Calu3 (cell line): Measurements from ENCODE around the gene RFX6. TPM values are rescaled to one million over a fixed set of nuclear protein-coding genes. Genes with fewer than 3 reads are reported as not detected.

ENCODE experiments used
- BruUV-seq: library from RNA; stranded (reverse); fragments of 400-500 nt; replicated peaks from 2 replicates; lab custom pipeline; 2021; lab: Mats Ljungman, UMichigan
- CTCF ChIA-PET: fragments of 300-600 bp; sonication (Branson Sonifier 250); formaldehyde crosslinking; loops from one replicate; lab custom pipeline; 2022; ENCODE audit warnings: antibody characterized with exemption; lab: Charles Lee
- DNase-seq: peaks from one replicate; pipeline ENCODE4 v3.0.0; 2022
- H3K27ac Mint-ChIP-seq: one replicate; pipeline ENCODE4 v1.8.0; 2022; ENCODE audit warnings: mixed read lengths; ENCODE audit not compliant: unreplicated experiment
- H3K27me3 Mint-ChIP-seq: one replicate; pipeline ENCODE4 v1.8.0; 2022; ENCODE audit warnings: mixed read lengths; ENCODE audit not compliant: unreplicated experiment
- H3K36me3 Mint-ChIP-seq: one replicate; pipeline ENCODE4 v1.8.0; 2022; ENCODE audit warnings: mild to moderate bottlenecking, moderate library complexity, mixed read lengths; ENCODE audit not compliant: insufficient read depth, unreplicated experiment
- H3K4me1 Mint-ChIP-seq: one replicate; pipeline ENCODE4 v1.8.0; 2022; ENCODE audit warnings: mild to moderate bottlenecking, low read depth, mixed read lengths; ENCODE audit not compliant: unreplicated experiment
- H3K4me3 Mint-ChIP-seq: one replicate; pipeline ENCODE4 v1.8.0; 2022; ENCODE audit warnings: mild to moderate bottlenecking, low read depth, moderate library complexity, mixed read lengths; ENCODE audit not compliant: unreplicated experiment
- H3K9me3 Mint-ChIP-seq: one replicate; pipeline ENCODE4 v1.8.0; 2022; ENCODE audit warnings: low read depth, mixed read lengths; ENCODE audit not compliant: unreplicated experiment
- CTCF ChIP-seq: fragments of 200-600 bp; IDR thresholded peaks from one replicate; pipeline ENCODE4 v1.8.0; 2022; ENCODE audit warnings: antibody characterized with exemption; ENCODE audit not compliant: unreplicated experiment
- intact Hi-C: fragments of 100-400 bp; cut with micrococcal nuclease; formaldehyde crosslinking; loops from one replicate; pipeline ENCODE4 v1.10.0; 2022; ENCODE audit not compliant: unreplicated experiment
- total RNA-seq: library from RNA; stranded (reverse); gene quantifications from 2 replicates; pipeline ENCODE4 v1.2.3, GENCODE V29; 2022

RFX6 gene
- total RNA-seq, 1 experiment from 2014 or later: not detected

GRCh38 chr6:116836606-116837342, 40.3 kb upstream of the RFX6 start:
- Mint-ChIP-seq H3K4me1 (no peaks in the 10 kb centered on the region), H3K9me3 (peaks cover 2% of the 10 kb centered on the region), H3K4me3 (no peak overlapping the region), H3K36me3 (no peaks in the 10 kb centered on the region), H3K27ac (no peak overlapping the region), H3K27me3 (no peaks in the 10 kb centered on the region)
- DNase-seq: no peak
- intact Hi-C loops: no loop called here
- CTCF ChIA-PET: no interaction called here
- no peak for TF ChIP-seq CTCF
- no TSS peak for BruUV-seq

- DNase-seq: no peak
- H3K36me3 Mint-ChIP-seq: no peaks in the 10 kb centered on the region
- no peak overlapping the region for H3K4me3 Mint-ChIP-seq
- CTCF ChIA-PET: no interaction called here
- TF ChIP-seq CTCF: no peak
- no TSS peak for BruUV-seq
- no peaks in the 10 kb centered on the region for H3K4me1 Mint-ChIP-seq
- intact Hi-C loops: loop anchor here (10.0 kb wide), 1 partner anchor 305 kb away; no protein-coding TSS in a partner anchor
- H3K27ac Mint-ChIP-seq: no peak overlapping the region
- H3K9me3 Mint-ChIP-seq: no peaks in the 10 kb centered on the region
- H3K27me3 Mint-ChIP-seq: no peaks in the 10 kb centered on the region
Observed at GRCh38 chr6:116840091-116840490, 37.0 kb upstream of the RFX6 start.

- no peaks in the 10 kb centered on the region for H3K4me1 Mint-ChIP-seq
- intact Hi-C loops: loop anchor here (10.0 kb wide), 1 partner anchor 308 kb away; no protein-coding TSS in a partner anchor
Observed at GRCh38 chr6:116842459-116842858, 34.6 kb upstream of the RFX6 start.

GRCh38 chr6:116847227-116847626, 29.8 kb upstream of the RFX6 start:
- BruUV-seq: no TSS peak
- intact Hi-C loops: loop anchor here (1.0 to 10.0 kb wide), 2 partner anchors 68 to 312 kb away; no protein-coding TSS in a partner anchor
- TF ChIP-seq CTCF: no peak
- H3K36me3 Mint-ChIP-seq: no peaks in the 10 kb centered on the region
- H3K9me3 Mint-ChIP-seq: no peaks in the 10 kb centered on the region
- H3K27me3 Mint-ChIP-seq: no peaks in the 10 kb centered on the region
- H3K4me3 Mint-ChIP-seq: no peak overlapping the region
- DNase-seq: no peak
- CTCF ChIA-PET: no interaction called here
- H3K4me1 Mint-ChIP-seq: no peaks in the 10 kb centered on the region
- H3K27ac Mint-ChIP-seq: no peak overlapping the region

More at GRCh38 chr6:116842459-116842858, 34.6 kb upstream of the RFX6 start:
- CTCF ChIA-PET: no interaction called here
- BruUV-seq: no TSS peak
- TF ChIP-seq CTCF: no peak
- Mint-ChIP-seq H3K36me3 (no peaks in the 10 kb centered on the region), H3K27me3 (no peaks in the 10 kb centered on the region), H3K4me3 (no peak overlapping the region), H3K27ac (no peak overlapping the region), H3K9me3 (no peaks in the 10 kb centered on the region)
- DNase-seq: no peak
